Measurements from ENCODE around the gene DCTN1.

- TF ChIP-seq CTCF (IDR thresholded peaks at IDR 0.05) (no peak), POLR2AphosphoS5 (IDR thresholded peaks at IDR 0.05) (no peak), POLR2A (IDR thresholded peaks at IDR 0.05) (no peak)
Measured at GRCh38 chr2:74391209-74391579, 11.1 kb upstream of the DCTN1 start.
